Caco-2 (cell line): ENCODE data around the gene SLC35F2. TPM values are rescaled to one million over a fixed set of nuclear protein-coding genes. Genes with fewer than 3 reads are reported as not detected.
A peak's percentile ranks its signal among the peaks of the same experiment; 100 is the strongest.

Experiments
- BruUV-seq: library from RNA; stranded (reverse); fragments of 400-500 nt; replicated peaks from 2 replicates; lab custom pipeline; 2021; lab: Mats Ljungman, UMichigan
- CTCF ChIA-PET: fragments of 300-600 bp; sonication (Branson Sonifier 250); formaldehyde crosslinking; loops from one replicate; lab custom pipeline; 2022; ENCODE audit warnings: antibody characterized with exemption; lab: Charles Lee
- POLR2A ChIA-PET: fragments of 300-600 bp; sonication (Branson Sonifier 250); formaldehyde crosslinking; loops from one replicate; lab custom pipeline; 2022; ENCODE audit warnings: antibody characterized with exemption; lab: Charles Lee
- DNase-seq, 2 experiments: peaks; one replicate each; pipeline versions ENCODE4 v3.0.0 to v3.0.0-alpha.2; 2020 to 2022
- H3K27me3 ChIP-seq: replicated peaks from 2 replicates; pipeline ENCODE4 v1.6.0; 2011; ENCODE audit warnings: low read length; ENCODE audit not compliant: control insufficient read depth, insufficient read depth
- H3K36me3 ChIP-seq: 2 replicates; pipeline ENCODE4 v1.5.1; 2011; ENCODE audit warnings: low read length; ENCODE audit not compliant: control insufficient read depth, insufficient read depth
- H3K4me1 ChIP-seq: fragments of 250-450 bp; sonication (Bioruptor Pico); 2 replicates; pipeline ENCODE4 v1.5.1; 2020; ENCODE audit warnings: mild to moderate bottlenecking
- H3K4me3 ChIP-seq: 2 replicates; pipeline ENCODE4 v1.5.1; 2011; ENCODE audit warnings: low read depth, mild to moderate bottlenecking, control low read depth, low read length
- H3K9me3 ChIP-seq: fragments of 250-450 bp; sonication (Bioruptor Pico); 2 replicates; pipeline ENCODE4 v1.5.1; 2020; ENCODE audit warnings: mild to moderate bottlenecking, moderate library complexity
- H3K27ac Mint-ChIP-seq: one replicate; pipeline ENCODE4 v1.8.0; 2022; ENCODE audit warnings: mixed read lengths; ENCODE audit not compliant: unreplicated experiment
- H3K27me3 Mint-ChIP-seq: one replicate; pipeline ENCODE4 v1.8.0; 2022; ENCODE audit warnings: mixed read lengths; ENCODE audit not compliant: insufficient read depth, unreplicated experiment
- H3K36me3 Mint-ChIP-seq: one replicate; pipeline ENCODE4 v1.8.0; 2022; ENCODE audit warnings: mild to moderate bottlenecking, mixed read lengths; ENCODE audit not compliant: insufficient read depth, unreplicated experiment
- H3K4me1 Mint-ChIP-seq: one replicate; pipeline ENCODE4 v1.8.0; 2022; ENCODE audit warnings: low read depth, mixed read lengths; ENCODE audit not compliant: unreplicated experiment
- H3K4me3 Mint-ChIP-seq: one replicate; pipeline ENCODE4 v1.8.0; 2022; ENCODE audit warnings: mild to moderate bottlenecking, moderate library complexity, mixed read lengths; ENCODE audit not compliant: unreplicated experiment
- H3K9me3 Mint-ChIP-seq: one replicate; pipeline ENCODE4 v1.8.0; 2022; ENCODE audit warnings: mixed read lengths; ENCODE audit not compliant: unreplicated experiment
- intact Hi-C: fragments of 100-400 bp; cut with micrococcal nuclease; formaldehyde crosslinking; loops from one replicate; pipeline ENCODE4 v1.10.0; 2022; ENCODE audit not compliant: unreplicated experiment
- total RNA-seq: library from RNA; stranded (reverse); gene quantifications from 2 replicates; pipeline ENCODE4 v1.2.3, GENCODE V29; 2022
- TF ChIP-seq, protein P1 (sequence below), 2 experiments: fragments of 200-600 bp in 1 of 2; IDR thresholded peaks; 1 replicate in 1 of 2; 2 replicates in 1 of 2; pipeline versions ENCODE4 v1.5.1 to v1.8.0; 2011 to 2022; ENCODE audit warnings: antibody characterized with exemption in 1 of 2, control low read depth in 1 of 2, inconsistent platforms in 1 of 2, low read depth in 1 of 2, low read length in 1 of 2, mild to moderate bottlenecking in 1 of 2, moderate library complexity in 1 of 2; ENCODE audit not compliant: insufficient read depth in 1 of 2, severe bottlenecking in 1 of 2, unreplicated experiment in 1 of 2

The SLC35F2 gene
- total RNA-seq, 1 experiment from 2014 or later = 44.9 TPM

DNA sequence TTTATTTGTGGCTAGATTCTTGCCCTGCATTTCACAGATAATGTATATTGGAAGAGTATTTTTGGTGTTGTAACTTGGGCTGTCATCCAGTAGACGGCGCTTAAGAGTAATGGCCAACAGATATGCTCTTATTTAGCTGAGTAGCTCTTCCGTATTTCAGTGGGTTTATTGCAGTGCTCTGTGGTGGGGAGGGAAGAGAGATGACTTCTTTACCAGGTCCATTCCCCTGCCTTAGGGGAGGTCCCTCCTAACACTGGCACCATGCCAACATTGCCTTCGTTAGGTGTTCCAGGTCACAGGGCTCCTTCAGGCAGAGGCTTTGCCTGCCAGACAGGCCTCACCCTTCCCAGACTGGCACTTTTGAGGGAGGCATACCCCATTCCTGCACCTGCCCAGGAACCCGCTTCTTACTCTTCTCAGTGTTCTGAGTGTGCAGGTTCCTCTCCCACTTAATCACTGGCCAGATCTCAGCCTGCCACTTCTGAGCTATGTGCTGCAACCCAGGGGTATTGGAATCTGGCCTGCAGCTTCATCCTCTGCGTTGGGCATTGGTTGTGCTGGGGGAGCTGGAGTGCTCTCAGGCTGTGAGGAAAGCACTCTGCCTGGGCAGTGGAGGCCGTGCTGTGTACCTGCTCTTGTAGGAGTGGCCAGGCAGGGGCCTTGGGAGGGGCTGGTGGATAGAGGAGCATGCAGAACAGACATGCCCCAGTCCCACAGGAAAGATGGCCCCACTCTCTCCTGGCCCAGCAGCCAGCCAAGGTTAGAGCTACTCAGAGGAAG is 117.4 kb downstream of the SLC35F2 start:
- peak in 1 of 2 experiments; percentile 37 for DNase-seq
- Histone ChIP-seq H3K9me3 (no peaks in the 10 kb centered on the region), H3K36me3 (no peaks in the 10 kb centered on the region), H3K4me3 (no peak overlapping the region), H3K27me3 (no peaks in the 10 kb centered on the region), H3K4me1 (no peaks in the 10 kb centered on the region)
- Mint-ChIP-seq H3K4me3 (no peak overlapping the region), H3K36me3 (no peaks in the 10 kb centered on the region), H3K27me3 (peaks cover 16% of the 10 kb centered on the region), H3K27ac (no peak overlapping the region), H3K4me1 (no peaks in the 10 kb centered on the region), H3K9me3 (no peaks in the 10 kb centered on the region)
- POLR2A ChIA-PET = no interaction called here
- CTCF ChIA-PET = interaction anchor here (0.6 to 3.5 kb wide), 11 partner anchors 15 to 191 kb away, joined by 3 to 30 read pairs (median 3); no protein-coding TSS in a partner anchor
- no TSS peak for BruUV-seq
- TF ChIP-seq, protein P1, sequence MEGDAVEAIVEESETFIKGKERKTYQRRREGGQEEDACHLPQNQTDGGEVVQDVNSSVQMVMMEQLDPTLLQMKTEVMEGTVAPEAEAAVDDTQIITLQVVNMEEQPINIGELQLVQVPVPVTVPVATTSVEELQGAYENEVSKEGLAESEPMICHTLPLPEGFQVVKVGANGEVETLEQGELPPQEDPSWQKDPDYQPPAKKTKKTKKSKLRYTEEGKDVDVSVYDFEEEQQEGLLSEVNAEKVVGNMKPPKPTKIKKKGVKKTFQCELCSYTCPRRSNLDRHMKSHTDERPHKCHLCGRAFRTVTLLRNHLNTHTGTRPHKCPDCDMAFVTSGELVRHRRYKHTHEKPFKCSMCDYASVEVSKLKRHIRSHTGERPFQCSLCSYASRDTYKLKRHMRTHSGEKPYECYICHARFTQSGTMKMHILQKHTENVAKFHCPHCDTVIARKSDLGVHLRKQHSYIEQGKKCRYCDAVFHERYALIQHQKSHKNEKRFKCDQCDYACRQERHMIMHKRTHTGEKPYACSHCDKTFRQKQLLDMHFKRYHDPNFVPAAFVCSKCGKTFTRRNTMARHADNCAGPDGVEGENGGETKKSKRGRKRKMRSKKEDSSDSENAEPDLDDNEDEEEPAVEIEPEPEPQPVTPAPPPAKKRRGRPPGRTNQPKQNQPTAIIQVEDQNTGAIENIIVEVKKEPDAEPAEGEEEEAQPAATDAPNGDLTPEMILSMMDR (IDR thresholded peaks at IDR 0.05; ENCODE audit: insufficient read depth in 1 of 2, low read depth in 1 of 2, low read length in 1 of 2, severe bottlenecking in 1 of 2, unreplicated experiment in 1 of 2) = peak; percentile 82 to 89
- intact Hi-C loops = loop anchor here (1.0 kb wide), 3 partner anchors 30 to 157 kb away; no protein-coding TSS in a partner anchor

Other genes starting within 250 kb of the SLC35F2 start
- not detected in 2 replicates for gene SLN, start 146.7 kb downstream of the SLC35F2 start, total RNA-seq
- 0.16 TPM in 1 of 2 replicates, not detected in the other for gene RAB39A, start 69.7 kb upstream of the SLC35F2 start, total RNA-seq
- 75.4 and 76.6 TPM in 2 replicates for gene CUL5, start 150.1 kb upstream of the SLC35F2 start, total RNA-seq